Activated T-helper 1 cell treated with Interleukin-2 at 50 U/mL for 16 hours (primary cell): ENCODE data around the gene NPC1.
"Not testable (repeated sequence)": the region's sequence is repeated elsewhere in the genome, so short reads cannot be mapped to it uniquely, and the experiment has no call there.

Source experiments
- DNase-seq: peaks from one replicate; pipeline ENCODE4 v3.0.0-alpha.2; 2020; ENCODE audit warnings: low read depth

NPC1 gene

GRCh38 chr18:23523429-23524212 lies 62.7 kb downstream of the NPC1 start:
- no peak for DNase-seq

- no peak for DNase-seq
These were observed 64.4 kb downstream of the NPC1 start for GRCh38 chr18:23521907-23522306.

GRCh38 chr18:23521271-23521670 lies 65.0 kb downstream of the NPC1 start:
- no peak for DNase-seq

- DNase-seq: no peak
These were observed 66.6 kb downstream of the NPC1 start for GRCh38 chr18:23519734-23520133.

- peak; percentile 53 for DNase-seq
These were observed 70.3 kb downstream of the NPC1 start for GRCh38 chr18:23515911-23516546.

GRCh38 chr18:23512641-23513040 lies 73.7 kb downstream of the NPC1 start:
- no peak for DNase-seq

- not testable (repeated sequence) for DNase-seq
These were observed 74.1 kb downstream of the NPC1 start for GRCh38 chr18:23512216-23512615.

GRCh38 chr18:23510923-23511322 lies 75.4 kb downstream of the NPC1 start:
- DNase-seq: not testable (repeated sequence)

GRCh38 chr18:23506393-23506792 lies 79.9 kb downstream of the NPC1 start:
- no peak for DNase-seq

- no peak for DNase-seq
These were observed 81.6 kb downstream of the NPC1 start for GRCh38 chr18:23504720-23505119.

GRCh38 chr18:23503963-23504344 lies 82.4 kb downstream of the NPC1 start:
- no peak for DNase-seq

GRCh38 chr18:23503038-23503962 lies 83.0 kb downstream of the NPC1 start, which contains the start of gene RMC1:
RMC1 (plus strand) TSS chr18:23503511; CDS start chr18:23503619, 108 bp downstream.
- peak; percentile 98 for DNase-seq

GRCh38 chr18:23502516-23503037 lies 83.7 kb downstream of the NPC1 start:
- DNase-seq: no peak

GRCh38 chr18:23501626-23502025 lies 84.7 kb downstream of the NPC1 start:
- no peak for DNase-seq

GRCh38 chr18:23499291-23499781 lies 87.0 kb downstream of the NPC1 start:
- DNase-seq: no peak

- DNase-seq: peak; percentile 50
These were observed 87.4 kb downstream of the NPC1 start for GRCh38 chr18:23498877-23499276.

GRCh38 chr18:23498117-23498516 lies 88.2 kb downstream of the NPC1 start:
- no peak for DNase-seq

- DNase-seq: no peak
These were observed 90.4 kb downstream of the NPC1 start for GRCh38 chr18:23495723-23496440.

- no peak for DNase-seq
These were observed 91.3 kb downstream of the NPC1 start for GRCh38 chr18:23494992-23495391.

- no peak for DNase-seq
These were observed 92.7 kb downstream of the NPC1 start for GRCh38 chr18:23493654-23494053.

GRCh38 chr18:23489586-23489985 lies 96.7 kb downstream of the NPC1 start:
- not testable (repeated sequence) for DNase-seq
